HEK293T (cell line): ENCODE measurements around the gene NEIL1.

ENCODE experiments used
- ARNT ChIP-seq: fragments of 450-650 bp; IDR thresholded peaks from 2 replicates; pipeline ENCODE4 v1.6.1; 2017; ENCODE audit warnings: mild to moderate bottlenecking
- BHLHE40 ChIP-seq: fragments of 450-650 bp; IDR thresholded peaks from 2 replicates; pipeline ENCODE4 v1.6.1; 2016; ENCODE audit warnings: mild to moderate bottlenecking, moderate library complexity, borderline replicate concordance
- FOXA1 ChIP-seq: fragments of 450-650 bp; IDR thresholded peaks from 2 replicates; pipeline ENCODE4 v1.6.1; 2016; ENCODE audit warnings: mild to moderate bottlenecking
- FOXK2 ChIP-seq: fragments of 450-650 bp; IDR thresholded peaks from 2 replicates; pipeline ENCODE4 v1.6.1; 2016; ENCODE audit warnings: mild to moderate bottlenecking
- FOXM1 ChIP-seq: fragments of 450-650 bp; IDR thresholded peaks from 2 replicates; pipeline ENCODE4 v1.6.1; 2017; ENCODE audit warnings: mild to moderate bottlenecking, borderline replicate concordance
- NFRKB ChIP-seq: fragments of 450-650 bp; IDR thresholded peaks from 2 replicates; pipeline ENCODE4 v1.6.1; 2016; ENCODE audit warnings: mild to moderate bottlenecking, moderate library complexity
- SP1 ChIP-seq: fragments of 450-650 bp; IDR thresholded peaks from 2 replicates; pipeline ENCODE4 v1.6.1; 2017
- SUZ12 ChIP-seq: fragments of 450-650 bp; IDR thresholded peaks from 2 replicates; pipeline ENCODE4 v1.6.1; 2016; ENCODE audit warnings: mild to moderate bottlenecking
- TARDBP ChIP-seq: fragments of 450-650 bp; IDR thresholded peaks from 2 replicates; pipeline ENCODE4 v1.6.1; 2016
- ZNF384 ChIP-seq: fragments of 450-650 bp; IDR thresholded peaks from 2 replicates; pipeline ENCODE4 v1.6.1; 2016
- TF ChIP-seq, protein P1 (sequence below): fragments of 450-650 bp; IDR thresholded peaks from 2 replicates; pipeline ENCODE4 v1.6.1; 2016

DNA sequence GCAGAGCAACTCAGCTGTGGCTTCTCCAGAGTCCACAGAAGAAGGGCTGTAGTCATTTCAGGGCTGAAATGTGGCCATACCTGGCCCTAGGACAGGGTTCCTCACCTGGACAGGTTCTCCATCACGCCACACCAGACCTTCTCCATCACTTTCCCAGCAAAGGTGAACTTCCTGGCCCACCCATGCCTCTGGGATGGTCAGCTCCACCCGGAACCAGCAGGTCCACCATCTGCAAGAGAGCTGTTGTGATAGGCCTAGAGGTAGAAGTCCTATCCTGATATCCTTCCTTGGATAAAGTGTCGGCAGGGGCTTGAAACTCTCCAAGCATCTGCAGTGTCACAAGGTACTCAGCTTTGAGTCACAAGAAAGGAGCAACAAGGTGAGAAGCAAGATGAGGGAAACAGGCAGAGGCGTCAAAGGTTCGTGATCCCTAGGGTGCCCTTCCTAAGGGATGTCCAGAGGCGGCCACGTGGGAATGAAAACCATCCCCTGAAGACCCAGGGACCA is 20.6 kb downstream of the NEIL1 start:
- TF ChIP-seq, protein P1, sequence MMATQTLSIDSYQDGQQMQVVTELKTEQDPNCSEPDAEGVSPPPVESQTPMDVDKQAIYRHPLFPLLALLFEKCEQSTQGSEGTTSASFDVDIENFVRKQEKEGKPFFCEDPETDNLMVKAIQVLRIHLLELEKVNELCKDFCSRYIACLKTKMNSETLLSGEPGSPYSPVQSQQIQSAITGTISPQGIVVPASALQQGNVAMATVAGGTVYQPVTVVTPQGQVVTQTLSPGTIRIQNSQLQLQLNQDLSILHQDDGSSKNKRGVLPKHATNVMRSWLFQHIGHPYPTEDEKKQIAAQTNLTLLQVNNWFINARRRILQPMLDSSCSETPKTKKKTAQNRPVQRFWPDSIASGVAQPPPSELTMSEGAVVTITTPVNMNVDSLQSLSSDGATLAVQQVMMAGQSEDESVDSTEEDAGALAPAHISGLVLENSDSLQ = no peak
- TF ChIP-seq NFRKB (no peak), FOXK2 (no peak), FOXM1 (no peak), ZNF384 (no peak), SP1 (no peak), TARDBP (no peak), BHLHE40 (no peak), SUZ12 (no peak), ARNT (no peak), FOXA1 (no peak)
